Measurements from ENCODE around the gene NAIF1.

NAIF1 gene

DNA sequence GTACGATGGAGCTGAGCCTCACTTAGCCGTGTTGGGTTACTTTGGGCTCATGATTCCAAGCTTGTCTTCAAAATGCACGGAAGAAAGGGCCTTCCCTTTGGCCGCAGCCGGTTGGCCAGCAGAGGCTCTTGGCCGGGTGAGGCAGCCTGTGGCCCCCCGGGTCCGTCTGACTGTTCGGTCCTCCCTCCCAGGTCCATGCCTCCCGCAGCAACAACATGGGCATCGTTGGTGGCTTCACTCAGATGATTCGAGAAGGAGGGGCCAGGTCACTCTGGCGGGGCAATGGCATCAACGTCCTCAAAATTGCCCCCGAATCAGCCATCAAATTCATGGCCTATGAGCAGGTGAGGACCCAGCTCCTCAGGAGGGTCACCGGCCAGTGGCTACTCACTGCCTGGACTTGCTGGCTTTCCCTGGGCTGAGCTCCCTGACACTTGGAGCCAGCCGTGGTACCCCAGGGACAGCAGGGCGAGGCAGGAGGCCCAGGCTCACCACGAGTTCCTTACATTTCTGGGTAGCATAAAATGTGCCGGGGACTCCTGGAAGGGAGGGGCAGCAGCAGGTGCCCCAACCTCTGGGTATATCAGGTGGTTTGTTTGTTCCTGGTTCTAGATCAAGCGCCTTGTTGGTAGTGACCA, 38.5 kb upstream of the NAIF1 start:
- H3K36me3 Mint-ChIP-seq = peaks cover 79% of the 10 kb centered on the region
- no peak for ATAC-seq

DNA sequence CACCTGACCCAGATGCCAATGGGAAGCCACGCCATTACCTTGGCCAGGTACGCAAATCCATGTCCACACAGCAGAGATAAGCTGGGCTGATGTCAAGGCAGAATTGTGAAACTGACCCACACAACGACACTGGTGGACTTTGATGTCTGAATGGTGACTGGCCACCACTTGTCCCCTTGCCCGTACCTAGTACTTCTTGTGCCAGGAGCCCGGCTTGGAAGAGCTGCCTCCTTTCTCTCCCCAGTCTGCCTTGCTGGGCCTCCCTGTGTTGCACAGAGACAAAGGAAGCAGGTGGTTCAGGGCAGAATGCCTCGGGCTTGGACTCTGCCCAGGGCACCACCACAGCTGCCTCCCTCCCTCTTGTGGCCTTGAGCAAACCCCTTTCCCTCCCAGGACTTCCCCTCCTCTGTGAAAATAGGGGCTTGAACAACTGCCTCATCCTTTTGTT, 37.1 kb upstream of the NAIF1 start:
- no peak overlapping the region for H3K4me3 Mint-ChIP-seq
- H3K27ac Mint-ChIP-seq = no peak overlapping the region
- ATAC-seq = no peak
- no peak for DNase-seq (ENCODE audit: low spot score in 2 of 2)
- no peaks in the 10 kb centered on the region for H3K9me3 Mint-ChIP-seq
- peaks cover 69% of the 10 kb centered on the region for H3K36me3 Mint-ChIP-seq
- peaks cover 23% of the 10 kb centered on the region for H3K4me1 Mint-ChIP-seq

More for the DNA sequence above, 38.5 kb upstream of the NAIF1 start:
- Mint-ChIP-seq H3K27ac (no peak overlapping the region), H3K9me3 (no peaks in the 10 kb centered on the region), H3K4me3 (no peak overlapping the region), H3K4me1 (peaks cover 20% of the 10 kb centered on the region)
- DNase-seq (ENCODE audit: low spot score in 2 of 2) = no peak

DNA sequence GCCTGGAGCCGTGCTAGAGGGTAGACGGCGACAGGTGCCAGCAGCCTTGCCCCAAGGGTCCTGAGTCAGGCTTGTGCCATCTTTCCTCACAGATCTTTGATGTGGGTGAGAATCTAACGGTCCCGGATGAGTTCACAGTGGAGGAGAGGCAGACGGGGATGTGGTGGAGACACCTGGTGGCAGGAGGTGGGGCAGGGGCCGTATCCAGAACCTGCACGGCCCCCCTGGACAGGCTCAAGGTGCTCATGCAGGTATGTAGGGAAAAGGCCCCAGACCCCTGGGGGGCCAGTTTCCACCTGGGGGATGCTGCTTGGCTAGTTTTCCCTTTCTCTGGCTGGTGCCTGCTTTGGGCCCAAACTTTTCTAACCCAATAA, 36.5 kb upstream of the NAIF1 start:
- DNase-seq (ENCODE audit: low spot score in 2 of 2) = no peak
- no peaks in the 10 kb centered on the region for H3K9me3 Mint-ChIP-seq
- peaks cover 29% of the 10 kb centered on the region for H3K4me1 Mint-ChIP-seq
- peaks cover 66% of the 10 kb centered on the region for H3K36me3 Mint-ChIP-seq
- ATAC-seq = no peak
- no peak overlapping the region for H3K4me3 Mint-ChIP-seq
- H3K27ac Mint-ChIP-seq = peak overlapping the region; percentile 84

DNA sequence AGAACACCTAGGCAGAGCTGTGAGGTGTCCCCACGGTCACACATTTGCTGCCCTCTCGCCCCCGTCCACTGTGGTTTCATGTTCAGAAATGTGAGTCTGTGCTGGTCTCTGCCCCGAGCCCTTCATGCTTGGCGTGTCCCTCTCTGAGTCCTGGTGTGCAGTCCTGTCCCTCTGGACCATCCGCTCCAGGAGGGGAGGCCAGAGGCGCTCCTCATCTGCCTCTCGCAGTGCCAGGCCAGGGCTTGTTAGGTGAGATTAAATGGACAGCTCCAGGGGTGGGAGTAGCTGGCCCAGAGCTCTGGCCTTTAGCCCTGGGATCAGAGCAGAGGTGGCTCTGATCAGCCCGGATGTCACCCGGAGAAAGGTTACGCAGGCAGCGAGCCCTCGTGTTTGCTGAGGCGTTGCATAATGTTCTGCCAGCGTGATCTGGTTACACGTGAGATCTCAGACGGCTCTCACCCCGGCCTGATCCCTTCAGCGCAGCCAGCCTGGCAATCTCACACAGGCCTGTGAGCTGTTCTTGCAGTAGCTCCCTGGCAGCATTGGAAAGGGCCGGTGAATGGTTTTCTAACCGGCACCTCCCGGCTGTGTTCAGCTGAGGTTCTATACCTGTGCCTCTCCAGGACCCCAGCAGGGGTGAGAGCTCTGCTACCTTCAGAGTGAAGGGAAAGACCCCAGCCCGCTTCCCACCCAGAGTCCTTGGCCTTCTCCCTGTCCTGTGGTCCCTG, 35.9 kb upstream of the NAIF1 start:
- no peaks in the 10 kb centered on the region for H3K9me3 Mint-ChIP-seq
- H3K4me1 Mint-ChIP-seq = peaks cover 35% of the 10 kb centered on the region
- no peak overlapping the region for H3K4me3 Mint-ChIP-seq
- H3K36me3 Mint-ChIP-seq = peaks cover 61% of the 10 kb centered on the region
- ATAC-seq = no peak
- no peak for DNase-seq (ENCODE audit: low spot score in 2 of 2)
- peak overlapping the region; percentile 84 for H3K27ac Mint-ChIP-seq

DNA sequence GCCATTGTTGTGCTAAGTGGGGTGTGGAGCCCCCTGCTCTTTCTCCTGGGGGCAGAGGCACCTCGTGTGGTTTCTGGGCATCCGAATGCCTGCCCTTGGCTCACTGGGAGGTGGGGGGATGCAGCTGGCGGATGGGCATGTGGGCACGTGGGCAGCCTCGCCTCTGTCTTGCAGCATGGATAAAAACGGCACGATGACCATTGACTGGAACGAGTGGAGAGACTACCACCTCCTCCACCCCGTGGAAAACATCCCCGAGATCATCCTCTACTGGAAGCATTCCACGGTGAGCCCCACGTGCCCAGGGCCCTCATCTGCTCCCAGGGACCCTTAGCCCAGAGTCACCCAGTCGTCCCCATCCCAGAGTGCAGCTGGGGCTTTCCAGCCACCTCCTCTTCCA, 35.1 kb upstream of the NAIF1 start:
- ATAC-seq = no peak
- peak overlapping the region; percentile 84 for H3K27ac Mint-ChIP-seq
- H3K36me3 Mint-ChIP-seq = peaks cover 53% of the 10 kb centered on the region
- no peak for DNase-seq (ENCODE audit: low spot score in 2 of 2)
- H3K4me3 Mint-ChIP-seq = no peak overlapping the region
- peaks cover 41% of the 10 kb centered on the region for H3K4me1 Mint-ChIP-seq
- no peaks in the 10 kb centered on the region for H3K9me3 Mint-ChIP-seq

DNA sequence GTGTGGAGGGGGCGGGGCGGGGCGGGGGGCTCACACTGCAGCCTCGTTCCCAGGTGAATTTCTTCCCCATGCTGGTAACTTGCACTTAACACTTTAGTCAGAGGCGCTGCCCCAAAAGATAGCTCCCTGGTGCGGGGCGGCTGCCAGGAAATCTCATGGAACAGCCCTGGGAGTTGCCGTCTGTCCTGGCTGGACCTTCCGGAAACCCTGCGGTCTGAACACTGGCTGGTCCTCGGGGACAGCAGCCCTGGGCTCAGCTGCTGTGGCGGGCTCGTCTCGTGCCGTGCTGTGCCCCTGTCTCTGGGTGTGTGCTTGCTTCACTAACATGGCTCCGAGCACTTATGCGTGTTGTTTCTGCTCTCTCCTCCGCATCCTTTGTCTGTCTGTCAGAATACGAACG, 34.6 kb upstream of the NAIF1 start:
- H3K27ac Mint-ChIP-seq = peak overlapping the region; percentile 84
- DNase-seq (ENCODE audit: low spot score in 2 of 2) (no peak), ATAC-seq (no peak)
- peaks cover 45% of the 10 kb centered on the region for H3K4me1 Mint-ChIP-seq
- peaks cover 48% of the 10 kb centered on the region for H3K36me3 Mint-ChIP-seq
- no peak overlapping the region for H3K4me3 Mint-ChIP-seq
- H3K9me3 Mint-ChIP-seq = no peaks in the 10 kb centered on the region

DNA sequence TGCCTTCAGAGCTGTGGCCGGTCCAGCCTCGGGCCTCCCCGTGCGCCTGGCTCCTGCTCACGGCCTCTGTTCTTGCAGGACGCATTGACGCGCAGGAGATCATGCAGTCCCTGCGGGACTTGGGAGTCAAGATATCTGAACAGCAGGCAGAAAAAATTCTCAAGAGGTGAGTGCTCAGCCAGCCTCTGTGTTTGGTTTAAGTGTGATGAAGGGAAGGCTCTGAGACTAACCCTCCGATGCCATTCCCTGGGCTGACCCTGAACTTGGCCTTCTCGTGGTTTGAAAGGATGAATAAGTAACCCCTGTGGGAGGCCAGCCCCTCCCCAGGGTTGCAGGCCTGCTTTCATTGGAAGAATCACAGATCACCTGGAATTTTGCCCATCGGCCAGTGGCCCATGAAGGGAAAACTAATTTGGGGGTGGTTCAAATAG, 34.1 kb upstream of the NAIF1 start:
- H3K4me3 Mint-ChIP-seq = no peak overlapping the region
- H3K36me3 Mint-ChIP-seq = peaks cover 44% of the 10 kb centered on the region
- H3K4me1 Mint-ChIP-seq = peaks cover 50% of the 10 kb centered on the region
- DNase-seq (ENCODE audit: low spot score in 2 of 2) = no peak
- ATAC-seq = no peak
- peak overlapping the region; percentile 64 for H3K27ac Mint-ChIP-seq
- H3K9me3 Mint-ChIP-seq = no peaks in the 10 kb centered on the region

DNA sequence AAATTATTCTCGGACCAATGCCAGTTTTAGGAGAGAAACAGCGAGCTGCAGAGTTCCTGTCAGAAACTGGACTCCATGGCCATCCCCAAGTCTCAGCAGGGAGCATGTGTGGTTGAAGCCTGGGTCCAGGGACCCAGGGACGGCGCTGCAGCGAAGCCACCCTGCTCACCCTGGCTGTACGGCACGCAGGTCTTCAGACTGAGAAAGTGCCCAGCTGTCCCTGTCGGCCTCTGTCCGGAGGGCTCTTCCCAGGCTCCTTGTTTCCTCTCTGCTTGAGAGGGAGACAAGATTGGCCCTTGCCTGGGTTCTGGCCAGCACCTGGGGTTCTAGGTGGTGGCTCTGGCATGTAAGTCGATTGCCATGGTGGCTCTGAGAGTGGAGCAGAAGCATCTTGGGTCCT, 33.5 kb upstream of the NAIF1 start:
- Mint-ChIP-seq H3K36me3 (peaks cover 40% of the 10 kb centered on the region), H3K4me1 (peaks cover 50% of the 10 kb centered on the region), H3K4me3 (no peak overlapping the region), H3K9me3 (no peaks in the 10 kb centered on the region), H3K27ac (peak overlapping the region; percentile 64)
- ATAC-seq (no peak), DNase-seq (ENCODE audit: low spot score in 2 of 2) (no peak)

DNA sequence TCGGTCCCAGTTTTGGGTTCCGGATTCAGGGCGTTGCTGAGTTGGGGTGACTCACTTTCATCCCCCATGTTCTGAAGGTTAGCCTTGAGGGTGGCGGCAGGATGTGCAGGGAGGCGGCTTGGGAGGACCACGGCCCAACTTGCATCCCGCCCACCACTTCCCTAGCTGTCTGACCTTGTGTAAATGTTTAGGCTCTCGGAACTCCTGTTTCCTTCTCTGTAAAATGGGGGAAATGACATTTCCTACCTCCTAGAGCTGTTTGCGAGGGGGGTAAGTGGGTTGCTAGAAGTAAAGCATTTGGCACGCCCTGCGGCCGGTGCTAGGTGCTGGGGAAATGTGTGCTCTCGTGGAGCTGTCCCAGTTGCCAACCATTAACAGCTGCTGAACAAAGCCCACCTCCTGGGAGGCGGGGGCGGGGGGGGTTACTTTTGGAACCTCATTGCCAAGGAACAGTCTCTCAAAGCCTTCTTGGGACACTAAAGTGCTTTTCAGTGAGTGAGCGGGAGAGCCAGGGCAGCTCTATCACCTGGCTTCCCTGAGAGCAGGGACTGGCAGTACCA, 32.9 kb upstream of the NAIF1 start:
- DNase-seq (ENCODE audit: low spot score in 2 of 2) = no peak
- no peak overlapping the region for H3K4me3 Mint-ChIP-seq

DNA sequence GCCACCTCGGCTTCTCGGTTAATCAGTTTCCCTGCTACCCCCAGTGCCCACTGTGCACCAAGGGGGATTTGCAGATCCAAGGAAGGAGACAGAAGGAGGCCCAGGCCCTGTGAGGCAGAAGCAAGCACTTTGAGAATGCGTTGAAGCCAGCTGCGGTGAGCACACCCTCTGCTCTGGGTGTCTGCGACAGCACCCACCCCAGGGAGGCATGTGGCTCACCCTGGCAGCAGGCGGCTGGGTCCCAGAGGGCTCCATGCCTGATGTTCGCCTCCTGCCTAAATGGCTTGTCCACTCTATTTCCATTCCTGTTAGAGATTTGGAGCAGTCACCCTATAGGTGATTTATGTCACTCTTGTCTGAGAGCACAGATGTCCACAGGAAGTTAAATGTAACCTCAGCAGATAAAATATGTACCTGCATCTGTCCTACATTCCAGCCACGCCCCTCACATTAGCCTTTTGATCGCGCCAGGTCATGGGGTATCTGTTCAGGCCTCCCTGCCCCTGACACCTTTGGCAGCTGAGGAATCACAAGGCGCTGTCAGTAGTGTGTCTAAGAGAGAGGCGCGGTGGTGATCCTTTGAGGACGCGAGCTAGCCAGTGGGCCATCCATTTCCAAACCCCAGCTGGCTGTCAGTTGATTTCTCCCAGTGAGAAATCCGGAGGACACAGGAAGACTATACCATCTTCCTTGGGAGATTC, 32.3 kb upstream of the NAIF1 start:
- Mint-ChIP-seq H3K4me1 (peaks cover 56% of the 10 kb centered on the region), H3K36me3 (peaks cover 28% of the 10 kb centered on the region), H3K4me3 (no peak overlapping the region), H3K9me3 (no peaks in the 10 kb centered on the region), H3K27ac (peak overlapping the region; percentile 64)
- DNase-seq (ENCODE audit: low spot score in 2 of 2) (no peak), ATAC-seq (no peak)

More for the DNA sequence above, 32.9 kb upstream of the NAIF1 start:
- peak overlapping the region; percentile 64 for H3K27ac Mint-ChIP-seq
- H3K4me1 Mint-ChIP-seq = peaks cover 50% of the 10 kb centered on the region
- peaks cover 34% of the 10 kb centered on the region for H3K36me3 Mint-ChIP-seq
- H3K9me3 Mint-ChIP-seq = no peaks in the 10 kb centered on the region
- ATAC-seq = no peak

DNA sequence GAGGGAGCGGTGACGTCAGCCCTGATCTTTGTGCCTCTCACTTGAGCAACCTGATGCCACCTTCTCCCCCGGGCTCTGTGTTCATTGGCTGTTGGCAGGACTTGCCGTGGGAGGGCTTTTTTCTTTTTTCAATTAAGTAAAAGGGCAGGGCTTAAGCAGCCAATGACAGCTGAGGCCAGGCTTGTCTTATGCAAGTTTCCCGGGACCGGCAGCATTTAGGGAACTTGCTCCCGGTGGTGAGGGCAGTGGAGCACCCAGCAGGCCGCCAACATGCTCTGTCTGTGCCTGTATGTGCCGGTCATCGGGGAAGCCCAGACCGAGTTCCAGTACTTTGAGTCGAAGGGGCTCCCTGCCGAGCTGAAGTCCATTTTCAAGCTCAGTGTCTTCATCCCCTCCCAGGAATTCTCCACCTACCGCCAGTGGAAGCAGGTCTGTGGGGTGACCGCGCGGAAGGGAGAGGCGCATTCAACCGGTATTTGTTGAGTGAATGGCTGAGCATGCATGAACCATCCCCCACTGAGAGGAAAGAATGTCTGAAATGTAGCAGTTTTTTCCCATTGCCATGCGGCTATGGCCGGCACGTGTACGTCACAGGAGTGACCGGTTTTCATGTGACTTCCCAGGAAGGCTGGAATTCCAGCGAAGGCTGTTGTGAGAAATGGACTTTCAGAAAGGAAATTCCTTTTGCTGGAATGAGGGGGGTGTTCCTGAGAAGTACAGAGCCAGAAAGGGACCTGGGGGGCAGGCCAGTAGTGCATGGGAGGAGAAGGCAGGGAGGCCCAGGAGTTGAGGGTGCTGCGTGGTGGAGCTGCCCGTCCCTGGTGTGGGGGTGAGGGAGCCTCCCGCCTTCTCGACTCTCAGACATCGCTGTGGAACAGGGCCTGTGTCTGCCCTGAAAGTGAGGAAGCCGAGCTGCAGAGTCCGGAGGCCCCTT, 31.4 kb upstream of the NAIF1 start:
- H3K4me1 Mint-ChIP-seq = peaks cover 60% of the 10 kb centered on the region
- H3K36me3 Mint-ChIP-seq = peaks cover 20% of the 10 kb centered on the region
- no peaks in the 10 kb centered on the region for H3K9me3 Mint-ChIP-seq
- ATAC-seq (no peak), DNase-seq (ENCODE audit: low spot score in 2 of 2) (no peak)
- H3K27ac Mint-ChIP-seq = peak overlapping the region; percentile 64
- no peak overlapping the region for H3K4me3 Mint-ChIP-seq

DNA sequence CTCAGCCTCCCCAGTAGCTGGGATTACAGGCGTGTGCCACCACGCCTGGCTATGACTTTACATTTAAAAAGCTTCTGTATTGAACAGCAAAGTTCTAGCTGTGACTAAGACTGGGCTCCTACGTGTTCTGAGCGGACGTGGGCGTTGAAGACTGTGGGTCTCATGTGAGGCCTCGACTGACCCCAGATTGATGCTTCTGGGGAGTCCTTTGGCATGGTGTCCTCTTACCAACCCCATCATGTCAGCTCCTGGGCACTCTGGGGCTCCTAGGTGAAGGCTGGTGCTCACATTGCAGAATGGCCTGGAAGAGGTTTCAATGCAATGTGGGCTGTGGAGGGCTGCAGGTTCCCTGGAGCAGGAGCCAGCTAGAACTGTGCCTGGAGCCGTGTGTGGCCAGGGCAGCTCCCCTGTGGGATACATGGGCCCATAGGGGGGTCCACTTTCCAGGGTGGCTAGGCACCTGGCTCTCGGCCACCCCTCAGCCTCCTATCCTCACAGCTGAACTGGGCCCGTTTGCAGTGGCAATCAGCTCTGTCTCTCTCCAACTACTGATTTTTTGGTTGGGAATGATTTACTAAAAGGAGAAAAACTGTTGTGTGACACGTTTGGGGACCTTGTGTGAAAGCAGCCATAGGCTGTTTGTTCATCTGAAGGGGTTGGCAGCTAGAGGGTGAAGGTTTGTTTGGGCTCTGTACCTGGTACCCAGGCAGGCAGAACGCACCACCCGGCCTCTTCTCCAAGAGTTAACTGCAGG, 30.6 kb upstream of the NAIF1 start:
- H3K4me1 Mint-ChIP-seq = peaks cover 60% of the 10 kb centered on the region
- no peaks in the 10 kb centered on the region for H3K9me3 Mint-ChIP-seq
- H3K27ac Mint-ChIP-seq = peak overlapping the region; percentile 21
- DNase-seq (ENCODE audit: low spot score in 2 of 2) (no peak), ATAC-seq (peak; percentile 9)
- H3K36me3 Mint-ChIP-seq = peaks cover 12% of the 10 kb centered on the region
- no peak overlapping the region for H3K4me3 Mint-ChIP-seq

DNA sequence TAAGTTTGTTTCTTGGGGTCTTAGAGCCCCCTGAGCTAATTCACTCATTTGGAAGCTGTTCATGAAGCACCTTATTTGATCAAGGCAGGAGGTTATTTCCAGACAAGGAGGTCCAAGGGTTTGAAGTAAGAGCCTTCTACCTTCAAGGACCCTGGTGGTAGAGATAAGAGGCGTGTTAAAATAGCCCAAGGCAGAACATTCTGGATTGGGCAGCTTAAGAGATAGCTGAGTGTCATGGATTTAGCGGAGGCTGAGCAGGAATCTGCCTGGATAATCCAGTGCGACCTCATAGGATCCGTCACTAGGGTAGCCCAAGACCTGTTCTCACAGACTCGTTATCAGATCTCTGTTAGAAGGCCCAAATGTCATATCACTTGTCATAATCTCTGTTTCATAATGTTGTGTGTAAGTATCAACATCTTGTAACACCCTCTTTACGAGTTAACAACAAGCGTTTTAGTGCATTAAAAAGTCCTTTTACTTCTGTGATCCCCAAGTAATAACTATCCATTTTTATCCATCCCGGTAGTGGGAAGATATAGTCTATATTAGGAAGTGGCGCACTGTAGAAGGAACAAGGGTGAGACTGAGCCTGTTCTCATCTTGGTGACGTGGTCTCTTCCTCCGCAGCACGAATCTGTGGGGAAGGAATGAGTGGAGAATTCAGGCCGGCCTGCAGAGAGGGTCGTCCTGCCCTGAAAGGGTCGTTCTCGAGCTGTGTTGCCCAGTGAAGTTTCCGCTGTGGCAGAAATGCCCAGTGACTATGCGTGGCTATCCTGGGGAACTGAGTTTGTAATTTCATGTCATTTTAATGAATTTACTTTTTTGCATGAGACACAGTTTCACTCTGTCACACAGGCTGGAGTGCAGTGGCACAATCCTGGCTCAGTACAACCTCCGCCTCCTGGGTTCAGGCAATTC, 29.8 kb upstream of the NAIF1 start:
- ATAC-seq = no peak
- H3K4me3 Mint-ChIP-seq = no peak overlapping the region
- peaks cover 64% of the 10 kb centered on the region for H3K4me1 Mint-ChIP-seq

More for the DNA sequence above, 29.8 kb upstream of the NAIF1 start:
- H3K36me3 Mint-ChIP-seq = peaks cover 11% of the 10 kb centered on the region
- H3K27ac Mint-ChIP-seq = peak overlapping the region; percentile 21
- no peaks in the 10 kb centered on the region for H3K9me3 Mint-ChIP-seq
- no peak for DNase-seq (ENCODE audit: low spot score in 2 of 2)

All from stimulated activated effector memory CD8-positive, alpha-beta T cell treated with anti-CD3 and anti-CD28 coated beads, Interleukin-12 subunit alpha, Interleukin-12 subunit beta, amount 100 ng/mL, for 72 hours (primary cell).